Retina (tissue), 1 donor: ENCODE data around the gene TMEM271.

Source experiments
- DNase-seq: peaks from one replicate; pipeline ENCODE4 v3.0.0-alpha.2; 2016

TMEM271 gene

DNA sequence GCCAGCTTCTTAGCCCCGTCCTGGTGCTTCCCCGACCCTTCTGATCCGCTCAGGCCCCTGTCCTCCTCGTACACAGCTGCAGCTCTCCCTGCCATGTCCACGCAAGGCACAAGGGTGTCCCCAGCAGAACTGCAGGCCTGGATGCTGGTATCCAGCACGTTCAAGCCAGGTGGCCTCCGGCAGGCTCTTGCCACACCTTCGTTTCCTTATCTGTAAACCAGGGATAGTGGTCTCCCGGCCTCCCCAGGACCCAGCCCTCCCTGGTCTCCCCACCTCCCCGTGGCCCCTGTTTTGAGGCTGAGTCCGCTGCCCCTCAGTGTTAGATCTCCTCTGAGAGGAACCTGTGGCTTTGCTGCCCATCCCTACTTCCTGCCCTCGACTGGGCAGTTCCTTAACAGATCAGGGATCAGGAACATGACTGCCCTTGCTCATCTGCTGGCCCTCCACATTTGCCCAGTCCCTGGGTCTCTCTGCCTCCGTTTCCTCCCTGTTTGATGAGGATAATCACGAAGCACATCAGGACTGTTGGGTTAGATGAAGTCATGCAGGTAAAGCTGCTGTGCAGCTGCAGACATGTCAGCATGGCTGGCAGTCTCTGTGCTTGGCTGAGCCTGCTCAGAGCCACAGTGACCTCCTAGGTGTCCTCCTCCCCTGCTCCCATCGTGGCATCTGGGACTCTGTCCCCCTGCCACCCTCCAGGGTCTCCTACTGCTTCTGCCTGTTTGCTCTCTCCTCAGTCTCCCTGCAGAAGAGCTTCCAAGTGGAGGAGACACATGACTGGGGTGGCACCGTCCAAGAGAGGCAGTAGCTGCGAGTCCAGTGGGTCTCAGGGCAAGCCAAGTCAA lies 44.2 kb downstream of the TMEM271 start:
- DNase-seq: no peak

DNA sequence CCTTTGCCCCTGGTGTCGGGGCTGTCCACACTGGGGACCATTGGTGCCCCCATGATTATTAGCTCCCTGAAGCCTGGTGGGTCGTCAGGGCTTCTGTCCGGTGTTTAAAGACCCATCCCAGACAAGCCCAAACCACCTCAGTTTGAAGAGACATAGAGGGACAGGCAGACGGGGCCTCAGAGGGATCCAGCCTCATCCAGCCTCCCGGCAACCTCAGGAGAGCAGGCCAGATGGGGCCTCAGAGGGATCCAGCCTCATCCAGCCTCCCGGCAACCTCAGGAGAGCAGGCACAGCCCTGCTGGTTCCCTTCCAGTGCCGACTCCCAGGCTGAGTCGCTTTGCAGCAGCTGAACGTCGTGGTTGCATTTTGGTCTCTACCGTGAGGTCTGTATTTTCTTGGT lies 45.0 kb downstream of the TMEM271 start:
- no peak for DNase-seq

DNA sequence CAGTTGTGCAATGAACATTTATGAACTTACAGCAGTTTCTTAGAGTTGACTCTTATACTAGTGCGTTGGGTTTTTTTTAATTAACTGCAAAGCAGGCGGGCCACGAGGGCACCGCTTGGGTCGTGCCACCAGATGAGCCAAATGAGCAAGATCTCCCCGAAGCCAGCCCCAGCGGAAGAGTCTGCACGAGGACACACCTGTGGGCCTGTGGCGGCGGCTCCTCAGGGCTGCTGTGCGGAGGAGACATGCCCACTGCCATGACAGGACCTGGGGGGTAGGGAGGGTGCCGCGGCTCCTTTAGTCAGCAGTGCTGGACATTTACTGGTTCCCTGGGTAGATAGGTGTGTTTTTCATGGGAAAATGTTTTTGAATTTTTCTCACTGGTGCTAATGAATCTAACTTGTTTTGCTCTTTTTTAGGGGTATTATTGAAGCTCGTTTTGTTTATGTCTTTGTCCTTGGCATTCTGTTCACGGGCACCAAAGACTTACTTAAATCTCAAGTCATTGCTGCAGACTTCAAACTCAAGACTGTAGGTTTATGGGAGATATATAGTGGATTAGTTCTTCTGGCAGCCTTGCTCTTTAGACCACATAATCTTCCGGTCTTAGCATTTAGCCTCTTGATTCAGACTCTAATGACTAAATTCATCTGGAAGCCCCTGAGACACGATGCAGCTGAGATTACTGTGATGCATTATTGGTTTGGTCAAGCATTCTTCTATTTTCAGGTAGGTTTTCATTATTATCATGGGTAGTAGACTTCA lies 45.9 kb downstream of the TMEM271 start:
- no peak for DNase-seq

DNA sequence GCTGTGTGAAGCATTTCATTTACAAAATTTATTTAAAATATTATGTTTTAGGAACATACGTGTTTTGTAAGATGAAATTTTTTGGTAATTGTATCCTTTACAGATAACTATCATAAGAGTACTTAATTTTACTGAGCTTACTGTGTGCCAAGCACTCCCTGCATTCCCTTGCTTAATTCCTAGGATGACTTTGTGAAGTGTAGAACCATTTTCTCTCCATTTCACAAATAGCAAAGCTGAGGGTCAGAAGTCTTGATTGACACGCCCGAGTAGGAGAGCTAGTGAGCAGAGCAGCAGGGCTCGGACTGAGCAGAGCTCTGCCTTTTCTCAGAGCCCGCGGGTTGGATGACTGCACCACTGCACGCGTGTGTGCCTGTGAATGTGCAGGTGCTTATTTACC lies 46.5 kb downstream of the TMEM271 start:
- no peak for DNase-seq

DNA sequence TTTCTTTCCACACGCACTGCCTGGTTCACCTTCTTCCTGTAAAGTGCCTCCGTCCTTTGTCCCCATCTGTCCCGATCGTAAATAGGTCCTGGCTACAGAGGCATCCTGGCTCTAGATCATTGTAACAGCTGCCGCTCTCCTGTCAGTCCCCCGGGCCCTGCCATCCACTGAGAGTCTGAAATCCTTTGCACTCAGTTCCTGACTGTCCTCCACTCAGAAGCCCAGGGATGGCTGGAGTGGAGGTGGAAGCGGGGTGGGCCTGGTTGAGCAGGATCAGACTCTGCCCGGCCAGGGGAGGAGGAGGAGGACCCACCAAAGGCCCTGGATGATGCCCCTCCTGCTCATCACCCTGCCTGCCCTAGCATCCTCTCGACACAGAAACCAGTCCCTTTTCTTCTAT lies 47.3 kb downstream of the TMEM271 start:
- DNase-seq: no peak

DNA sequence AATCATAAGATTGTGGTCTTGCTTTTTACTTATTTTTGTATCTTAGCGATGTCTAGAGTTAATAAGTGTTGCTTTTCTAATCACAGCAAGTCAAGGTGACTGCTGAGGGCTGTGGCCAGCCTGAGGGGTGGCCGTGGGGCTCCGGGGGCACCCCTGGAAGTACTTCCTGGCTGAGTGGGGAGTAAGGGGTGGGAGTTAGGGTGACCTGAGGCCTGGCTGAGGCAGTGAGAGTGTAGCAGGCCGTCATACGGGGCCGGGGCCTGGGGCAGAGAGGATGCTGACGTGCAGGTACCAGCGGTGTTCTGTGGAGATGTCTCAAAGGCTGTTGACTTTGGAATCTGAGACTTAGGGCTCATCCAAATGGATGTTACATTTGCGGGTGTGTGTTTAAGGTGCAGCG lies 47.8 kb downstream of the TMEM271 start:
- DNase-seq: no peak

DNA sequence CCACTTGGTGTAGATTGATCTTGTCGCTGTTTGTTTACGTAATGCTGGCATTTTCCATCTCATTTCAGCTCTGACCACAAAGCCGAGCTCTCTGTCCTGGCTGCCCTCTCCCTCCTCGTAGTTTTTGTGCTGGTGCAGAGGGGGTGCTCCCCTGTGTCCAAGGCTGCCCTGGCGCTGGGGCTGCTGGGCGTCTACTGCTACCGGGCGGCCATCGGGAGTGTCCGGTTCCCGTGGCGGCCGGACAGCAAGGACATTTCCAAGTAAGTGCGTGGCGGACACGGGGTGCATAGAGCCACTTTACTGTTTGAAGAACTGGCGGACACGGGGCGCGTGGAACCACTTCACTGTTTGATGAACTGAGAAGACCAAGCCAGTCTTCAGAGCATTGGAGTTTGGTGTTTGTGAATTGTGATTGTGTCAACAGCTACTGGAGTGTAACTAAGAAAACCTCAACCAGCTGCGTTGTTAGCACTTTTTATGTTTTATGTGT lies 49.1 kb downstream of the TMEM271 start:
- DNase-seq: no peak

DNA sequence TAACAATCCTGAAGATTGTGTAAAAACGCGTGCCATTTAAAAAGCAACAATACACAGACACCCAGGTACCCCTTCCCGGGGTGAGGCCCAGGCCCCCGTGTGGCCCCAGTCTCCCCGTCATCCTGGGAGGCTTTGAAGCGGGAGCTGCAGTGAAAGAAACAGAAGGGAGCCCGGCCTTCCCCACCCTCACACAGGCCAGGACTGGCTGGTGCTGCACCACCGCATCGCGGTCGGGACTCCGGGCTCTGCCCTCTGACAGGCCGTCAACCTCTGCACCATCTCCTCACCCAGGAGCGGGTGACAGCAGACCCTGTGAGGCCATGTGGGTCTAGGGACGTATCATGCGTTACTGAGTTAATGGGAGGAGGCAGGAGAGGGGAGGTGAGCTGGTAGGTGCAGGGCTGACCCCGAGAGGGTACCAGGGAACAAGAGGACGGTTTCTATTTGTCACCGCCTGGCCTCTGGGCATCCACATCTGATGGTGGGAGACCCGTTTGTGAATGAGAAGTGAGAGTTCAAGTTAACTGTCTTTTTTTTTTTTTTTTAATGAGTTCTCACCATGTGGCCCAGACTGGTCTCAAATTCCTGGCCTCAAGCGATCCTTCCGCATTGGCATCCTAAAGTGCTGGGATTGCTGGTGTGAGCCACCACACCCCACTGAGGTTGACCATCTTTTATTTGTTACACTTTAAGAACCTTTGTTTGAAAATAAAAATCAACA lies 49.7 kb downstream of the TMEM271 start:
- DNase-seq: no peak

DNA sequence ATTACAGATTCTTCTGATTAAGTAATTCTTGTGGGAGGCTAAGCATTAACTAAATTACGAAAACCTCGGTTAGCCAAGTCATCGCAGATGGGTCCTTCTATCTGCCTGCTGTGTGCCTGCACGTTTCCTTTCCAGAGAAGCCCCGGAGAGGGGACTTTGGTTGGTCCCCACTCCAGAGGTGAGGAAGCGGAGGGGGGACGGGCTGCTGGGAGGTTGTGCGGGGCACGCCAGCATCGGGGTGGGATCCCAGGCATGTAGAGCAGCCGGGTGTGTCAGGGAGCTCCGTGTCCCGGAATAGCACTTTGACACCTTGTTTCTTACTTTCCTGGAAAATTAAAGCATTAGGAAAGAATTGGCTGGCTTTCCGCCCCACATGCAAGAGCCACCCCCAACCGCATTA lies 50.4 kb downstream of the TMEM271 start:
- DNase-seq: no peak

DNA sequence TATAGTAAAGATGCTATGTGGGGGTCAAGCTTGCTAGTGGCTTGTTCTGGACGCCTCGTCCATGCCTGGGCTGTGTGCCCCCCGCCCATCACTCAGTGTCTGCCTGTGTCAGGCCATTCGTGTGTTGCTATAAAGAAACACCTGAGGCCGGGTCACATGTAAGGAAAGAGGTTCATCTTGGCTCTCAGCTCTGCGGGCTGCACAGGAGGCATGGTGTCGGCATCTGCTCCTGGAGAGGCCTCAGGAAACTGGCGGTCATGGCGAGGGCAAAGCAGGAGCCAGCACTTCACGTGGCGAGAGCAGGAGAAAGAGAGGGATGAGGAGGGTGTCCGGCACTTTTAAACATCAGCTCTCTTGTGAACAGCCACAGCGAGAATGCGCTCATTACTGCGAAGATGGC lies 51.9 kb downstream of the TMEM271 start:
- no peak for DNase-seq
